Stimulated activated naive B cell treated with anti-CD40 and anti-IgM and Interleukin-4, amounts not matched to agents 10 μg/mL and 1 μg/mL and 100 μg/mL, for 72 hours (primary cell): ENCODE measurements around the gene HHAT.

ENCODE experiments used
- ATAC-seq, 2 donors: fragments of 150-1000 bp; cut with Tn5 transposase; replicated peaks; 2 replicates each; pipeline ENCODE4 v1.10.0; 2021; ENCODE audit warnings: moderate library complexity in 1 of 2
- DNase-seq: peaks from one replicate; pipeline ENCODE4 v3.0.0; 2021
- H3K27ac Mint-ChIP-seq: one replicate; pipeline ENCODE4 v1.8.0; 2022; ENCODE audit warnings: mild to moderate bottlenecking, mixed read lengths
- H3K27me3 Mint-ChIP-seq, 2 donors: one replicate each; pipeline ENCODE4 v1.8.0; 2022; ENCODE audit warnings: mixed read lengths in 2 of 2
- H3K36me3 Mint-ChIP-seq, 2 donors: one replicate each; pipeline ENCODE4 v1.8.0; 2022; ENCODE audit warnings: mixed read lengths in 2 of 2, mild to moderate bottlenecking in 1 of 2
- H3K4me1 Mint-ChIP-seq, 2 donors: one replicate each; pipeline ENCODE4 v1.8.0; 2022; ENCODE audit warnings: mixed read lengths in 2 of 2, mild to moderate bottlenecking in 1 of 2
- H3K4me3 Mint-ChIP-seq, 2 donors: one replicate each; pipeline ENCODE4 v1.8.0; 2022; ENCODE audit warnings: mild to moderate bottlenecking in 2 of 2, mixed read lengths in 2 of 2, moderate library complexity in 1 of 2
- H3K9me3 Mint-ChIP-seq, 2 donors: one replicate each; pipeline ENCODE4 v1.8.0; 2022; ENCODE audit warnings: mixed read lengths in 2 of 2, mild to moderate bottlenecking in 1 of 2

The HHAT gene

DNA sequence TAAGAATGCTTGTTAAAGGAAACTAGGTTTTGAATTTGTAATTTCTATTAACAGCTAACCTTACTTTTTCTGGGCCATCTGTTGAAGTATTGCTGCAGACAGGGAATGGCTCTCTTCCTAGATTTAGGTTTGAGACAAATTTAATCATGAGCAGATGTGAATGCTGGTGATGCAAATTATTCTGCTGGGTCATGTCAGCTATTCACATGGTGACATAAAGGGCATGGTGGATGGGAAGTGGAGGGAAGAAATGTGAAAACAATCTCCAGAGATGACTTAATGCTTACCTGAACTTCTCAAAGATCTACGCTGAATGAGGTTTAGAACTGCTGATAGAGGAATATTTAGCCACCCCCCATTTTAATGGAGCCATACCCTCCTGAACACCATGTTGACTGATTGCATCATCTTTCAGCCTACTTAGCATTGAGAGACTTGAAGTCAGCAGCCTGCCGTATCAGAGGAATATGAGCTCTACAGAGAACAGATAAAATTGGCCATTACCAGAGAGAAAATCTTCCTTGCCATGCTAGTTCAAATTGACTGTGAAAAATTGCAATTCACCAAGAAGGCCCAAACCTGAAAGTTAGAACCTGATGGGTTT lies 138.8 kb downstream of the HHAT start:
- no peaks in the 10 kb centered on the region for H3K9me3 Mint-ChIP-seq
- no peaks in the 10 kb centered on the region for H3K27me3 Mint-ChIP-seq
- ATAC-seq, result no peak
- no peak overlapping the region for H3K4me3 Mint-ChIP-seq
- H3K27ac Mint-ChIP-seq, result no peak overlapping the region
- H3K4me1 Mint-ChIP-seq, result no peaks in the 10 kb centered on the region
- H3K36me3 Mint-ChIP-seq, result no peaks in the 10 kb centered on the region
- DNase-seq, result no peak

DNA sequence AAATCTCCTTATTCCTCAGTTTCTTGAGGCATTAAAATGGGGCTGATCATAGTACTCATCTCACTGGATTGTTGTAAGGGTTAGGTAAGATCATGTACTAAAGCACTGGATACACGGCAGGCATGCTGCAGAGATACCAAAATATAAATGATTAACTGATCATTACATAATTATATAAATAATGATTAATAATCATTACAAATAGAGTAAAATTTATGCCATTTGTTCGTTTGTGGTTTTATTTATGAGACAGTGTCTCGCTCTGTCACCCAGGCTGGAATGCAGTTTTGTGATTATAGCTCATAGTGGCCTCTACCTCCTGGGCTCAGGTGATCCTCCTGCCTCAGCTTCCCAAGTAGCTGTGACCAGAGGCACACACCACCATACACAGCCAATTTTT lies 140.7 kb downstream of the HHAT start:
- ATAC-seq (no peak), DNase-seq (no peak)
- H3K27me3 Mint-ChIP-seq, result no peaks in the 10 kb centered on the region
- H3K9me3 Mint-ChIP-seq, result no peaks in the 10 kb centered on the region
- no peaks in the 10 kb centered on the region for H3K36me3 Mint-ChIP-seq
- H3K27ac Mint-ChIP-seq, result no peak overlapping the region
- peaks cover 0 to 2% of the 10 kb centered on the region in 2 donors for H3K4me1 Mint-ChIP-seq
- H3K4me3 Mint-ChIP-seq, result no peak overlapping the region

DNA sequence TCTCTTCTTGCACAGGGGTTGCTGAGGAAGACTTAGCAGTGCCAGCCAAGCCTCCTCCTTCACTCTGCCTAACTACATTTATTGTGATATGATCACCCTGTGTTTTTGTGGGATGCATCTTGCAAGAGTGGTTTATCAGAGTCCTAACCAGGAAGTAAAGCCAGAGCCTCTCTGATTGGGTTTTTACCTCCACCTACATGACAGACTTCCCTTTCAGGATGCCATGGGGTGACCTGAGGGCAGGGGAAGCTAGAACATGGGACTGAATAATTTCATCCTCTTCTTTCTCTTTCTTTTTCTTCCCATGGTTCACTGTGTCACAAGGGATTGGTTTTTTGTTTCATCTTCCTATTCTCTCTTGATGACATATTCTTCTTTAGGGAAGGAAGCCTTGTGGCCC lies 146.6 kb downstream of the HHAT start:
- ATAC-seq, result no peak
- no peaks in the 10 kb centered on the region for H3K27me3 Mint-ChIP-seq
- H3K4me3 Mint-ChIP-seq, result no peak overlapping the region
- H3K36me3 Mint-ChIP-seq, result no peaks in the 10 kb centered on the region
- H3K4me1 Mint-ChIP-seq, result peaks cover 0 to 2% of the 10 kb centered on the region in 2 donors
- H3K9me3 Mint-ChIP-seq, result no peaks in the 10 kb centered on the region
- H3K27ac Mint-ChIP-seq, result no peak overlapping the region
- no peak for DNase-seq

DNA sequence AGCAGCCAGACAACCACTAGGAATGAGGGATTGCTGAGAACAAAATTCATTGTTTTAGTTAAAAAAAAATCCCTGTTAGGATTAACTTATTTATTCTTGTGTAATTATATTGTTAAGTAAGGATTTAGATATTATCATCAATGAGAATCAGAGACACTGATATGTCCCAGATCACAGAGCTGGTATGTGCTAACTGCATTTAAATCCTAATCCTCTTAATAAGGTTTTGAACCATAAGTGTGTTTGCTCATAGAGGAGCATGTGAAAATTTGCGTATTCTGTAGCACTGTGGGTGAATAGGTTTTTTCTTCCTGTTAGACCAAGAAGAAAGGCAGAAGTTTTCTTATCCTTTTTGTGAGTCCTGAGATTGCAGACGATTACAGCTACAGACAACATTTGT lies 147.1 kb downstream of the HHAT start:
- no peak overlapping the region for H3K4me3 Mint-ChIP-seq
- no peak overlapping the region for H3K27ac Mint-ChIP-seq

DNA sequence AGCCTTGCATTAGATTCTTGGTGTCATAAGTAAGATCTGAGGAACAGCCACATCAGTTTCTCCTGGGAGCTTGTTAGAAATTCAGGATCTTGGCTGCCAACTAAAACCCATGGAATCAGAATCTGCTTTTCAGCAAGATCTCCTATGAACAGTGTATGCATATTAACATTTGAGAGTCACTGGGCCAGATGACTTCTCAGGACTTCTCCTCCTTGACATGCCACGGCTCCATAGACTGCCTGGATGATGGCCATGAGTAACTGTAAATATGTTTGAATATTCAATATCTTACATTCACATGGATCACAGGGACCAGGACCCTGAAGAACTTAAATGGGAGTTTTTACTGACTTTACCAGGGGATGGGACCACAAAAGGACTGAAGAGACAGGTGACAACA lies 148.0 kb downstream of the HHAT start:
- DNase-seq (no peak), ATAC-seq (no peak)
- H3K27ac Mint-ChIP-seq, result no peak overlapping the region
- no peak overlapping the region for H3K4me3 Mint-ChIP-seq
- H3K9me3 Mint-ChIP-seq, result no peaks in the 10 kb centered on the region
- no peaks in the 10 kb centered on the region for H3K36me3 Mint-ChIP-seq
- H3K4me1 Mint-ChIP-seq, result peaks cover 0 to 2% of the 10 kb centered on the region in 2 donors
- no peaks in the 10 kb centered on the region for H3K27me3 Mint-ChIP-seq

More for the DNA sequence above, 147.1 kb downstream of the HHAT start:
- no peaks in the 10 kb centered on the region for H3K27me3 Mint-ChIP-seq
- no peaks in the 10 kb centered on the region for H3K9me3 Mint-ChIP-seq
- DNase-seq (no peak), ATAC-seq (no peak)
- no peaks in the 10 kb centered on the region for H3K36me3 Mint-ChIP-seq
- peaks cover 0 to 2% of the 10 kb centered on the region in 2 donors for H3K4me1 Mint-ChIP-seq

DNA sequence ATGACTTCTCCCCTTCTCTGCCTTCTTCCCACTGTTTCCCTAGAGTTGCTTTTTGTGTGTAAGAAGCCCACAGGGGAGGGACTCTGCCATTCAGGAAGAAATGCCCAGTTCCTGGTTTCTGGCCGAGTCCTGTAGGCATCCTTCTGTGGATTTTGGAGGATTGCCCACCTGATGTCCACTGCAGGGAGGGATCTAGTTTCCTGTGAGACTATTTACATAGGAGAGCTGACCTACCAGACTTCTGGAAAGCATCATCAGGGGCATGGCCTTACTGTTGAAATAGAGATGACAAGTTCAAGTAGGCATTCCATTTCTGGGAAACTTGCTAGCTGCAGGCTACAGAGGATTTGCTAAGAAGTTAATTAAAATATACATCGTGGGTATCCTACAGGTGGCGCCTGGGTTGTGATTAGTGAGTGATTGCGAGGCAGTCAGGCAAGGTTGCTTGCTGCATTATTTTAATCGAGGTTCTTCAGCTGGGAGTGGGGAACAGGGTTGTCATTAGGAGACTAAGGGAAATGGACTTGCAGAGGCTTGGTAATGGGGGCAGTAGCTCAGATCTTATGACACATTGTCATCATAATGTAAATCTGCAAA lies 148.7 kb downstream of the HHAT start:
- Mint-ChIP-seq H3K27me3 (no peaks in the 10 kb centered on the region), H3K36me3 (no peaks in the 10 kb centered on the region), H3K9me3 (no peaks in the 10 kb centered on the region), H3K27ac (no peak overlapping the region), H3K4me3 (no peak overlapping the region), H3K4me1 (peaks cover 0 to 2% of the 10 kb centered on the region in 2 donors)
- DNase-seq, result no peak
- ATAC-seq, result no peak

DNA sequence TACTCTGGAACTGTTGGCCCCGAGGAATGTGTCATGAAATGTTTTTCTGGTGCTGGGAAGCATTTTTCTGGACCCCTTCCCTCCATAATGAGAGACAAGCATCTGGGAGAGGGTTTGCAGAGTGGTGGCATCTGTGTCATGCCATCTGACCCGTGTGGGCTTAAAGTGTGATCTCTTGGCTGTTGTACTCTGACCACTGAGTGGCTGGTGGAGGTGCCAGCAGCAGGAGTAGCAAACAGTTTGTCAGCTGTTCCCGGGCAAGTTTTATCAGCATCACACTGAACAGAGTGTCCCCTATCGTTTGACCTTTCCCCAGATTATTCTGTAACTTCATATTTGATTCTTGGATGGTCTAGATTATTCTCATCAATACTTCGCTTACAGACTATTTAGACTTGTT lies 150.1 kb downstream of the HHAT start:
- Mint-ChIP-seq H3K9me3 (no peaks in the 10 kb centered on the region), H3K36me3 (no peaks in the 10 kb centered on the region), H3K4me1 (no peaks in the 10 kb centered on the region), H3K4me3 (no peak overlapping the region), H3K27me3 (no peaks in the 10 kb centered on the region), H3K27ac (no peak overlapping the region)
- ATAC-seq (no peak), DNase-seq (no peak)

DNA sequence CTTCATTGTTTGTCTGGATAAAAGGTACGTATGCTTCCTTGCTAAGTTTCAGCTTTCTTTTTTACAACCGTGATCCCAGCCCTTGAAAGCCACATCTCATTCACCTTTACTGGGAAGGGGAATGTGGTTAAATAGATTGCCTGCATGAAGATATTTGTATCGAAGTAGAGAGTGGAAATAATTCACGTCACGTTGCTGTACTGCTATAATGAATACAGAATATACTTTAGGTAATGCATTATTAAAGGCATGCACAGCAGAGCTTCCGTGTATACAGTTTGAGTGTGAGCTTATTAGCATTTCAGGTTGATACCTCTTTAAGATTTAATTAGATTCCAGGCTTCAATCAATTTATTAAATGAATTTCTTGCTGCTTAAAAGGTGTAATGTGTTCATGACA lies 153.8 kb downstream of the HHAT start:
- Mint-ChIP-seq H3K36me3 (no peaks in the 10 kb centered on the region), H3K4me3 (no peak overlapping the region), H3K9me3 (no peaks in the 10 kb centered on the region), H3K27me3 (no peaks in the 10 kb centered on the region), H3K27ac (no peak overlapping the region), H3K4me1 (no peaks in the 10 kb centered on the region)
- no peak for DNase-seq
- ATAC-seq, result no peak

DNA sequence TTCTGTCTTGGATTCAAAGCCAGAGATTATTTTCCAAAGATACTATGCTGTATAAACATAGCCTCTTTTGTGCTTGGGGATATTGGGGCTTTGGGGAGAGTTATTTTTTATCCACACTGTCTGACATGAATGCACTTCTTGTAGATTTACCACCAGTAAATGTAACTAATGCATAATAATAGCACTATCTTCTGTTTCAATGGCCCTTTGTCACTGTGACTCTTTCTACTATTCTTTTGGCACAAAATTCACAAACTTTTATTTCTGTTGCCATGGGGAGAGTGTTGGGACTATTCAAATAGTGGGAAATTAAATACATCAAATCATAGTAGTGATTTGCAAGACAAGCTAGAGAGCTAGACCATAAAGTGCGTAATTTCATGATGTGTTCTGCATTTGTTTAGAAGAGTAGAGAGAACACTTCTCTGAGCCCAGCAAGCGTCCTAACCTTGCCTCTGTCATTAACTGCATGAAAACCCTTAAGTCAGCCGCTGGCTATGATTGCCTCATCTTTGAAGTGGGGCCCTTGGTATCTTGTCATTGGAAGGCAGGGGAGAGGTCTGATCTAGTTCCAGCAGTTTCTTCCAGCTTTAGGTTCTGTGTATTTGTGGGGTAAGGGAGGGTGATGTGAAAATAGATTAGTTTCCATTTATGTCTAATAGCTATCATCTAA lies 154.4 kb downstream of the HHAT start:
- Mint-ChIP-seq H3K36me3 (no peaks in the 10 kb centered on the region), H3K4me1 (no peaks in the 10 kb centered on the region), H3K9me3 (no peaks in the 10 kb centered on the region), H3K27me3 (no peaks in the 10 kb centered on the region), H3K4me3 (no peak overlapping the region), H3K27ac (no peak overlapping the region)
- ATAC-seq (no peak), DNase-seq (no peak)

DNA sequence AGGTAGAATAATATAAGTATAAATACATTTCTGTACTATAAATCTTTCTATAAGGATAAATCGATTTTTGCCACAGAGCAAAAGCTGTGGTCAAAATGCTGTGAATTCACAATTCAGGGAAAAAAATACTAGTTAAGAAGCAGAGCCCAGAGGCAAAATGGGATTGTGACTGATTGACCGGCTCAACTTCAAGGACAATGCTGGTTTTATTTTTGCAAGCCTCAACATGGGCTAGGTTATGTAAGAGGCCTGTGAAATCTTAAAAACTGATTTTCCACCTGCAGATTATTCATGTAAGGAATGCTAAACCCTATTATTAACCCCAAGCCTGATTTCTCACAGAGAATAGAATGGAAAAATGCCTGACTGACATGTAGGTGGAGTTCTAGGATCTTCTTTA lies 155.1 kb downstream of the HHAT start:
- H3K36me3 Mint-ChIP-seq, result no peaks in the 10 kb centered on the region
- H3K4me3 Mint-ChIP-seq, result no peak overlapping the region
- no peak for ATAC-seq
- no peaks in the 10 kb centered on the region for H3K9me3 Mint-ChIP-seq
- no peaks in the 10 kb centered on the region for H3K27me3 Mint-ChIP-seq
- DNase-seq, result no peak
- H3K4me1 Mint-ChIP-seq, result no peaks in the 10 kb centered on the region
- H3K27ac Mint-ChIP-seq, result no peak overlapping the region

DNA sequence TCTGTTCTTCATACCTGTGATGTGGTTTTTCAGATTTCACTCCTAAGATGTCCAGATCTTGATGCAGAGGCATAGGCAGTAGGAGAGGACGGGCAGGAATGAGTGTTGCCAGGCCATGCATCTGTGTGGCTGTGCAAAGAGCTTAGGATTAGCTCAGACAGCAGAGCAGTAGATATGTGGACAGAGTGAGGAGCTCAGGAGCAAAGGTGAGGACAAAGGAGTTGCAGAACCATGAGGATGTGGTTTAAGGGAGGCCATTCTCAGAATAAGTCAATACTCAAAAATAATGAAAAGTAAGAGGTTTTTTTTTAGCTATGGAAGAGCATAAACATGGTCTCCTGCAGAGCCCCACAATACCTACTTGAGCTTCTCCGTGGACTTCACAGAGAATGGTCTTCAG lies 158.3 kb downstream of the HHAT start:
- ATAC-seq, result no peak
- no peaks in the 10 kb centered on the region for H3K4me1 Mint-ChIP-seq

DNA sequence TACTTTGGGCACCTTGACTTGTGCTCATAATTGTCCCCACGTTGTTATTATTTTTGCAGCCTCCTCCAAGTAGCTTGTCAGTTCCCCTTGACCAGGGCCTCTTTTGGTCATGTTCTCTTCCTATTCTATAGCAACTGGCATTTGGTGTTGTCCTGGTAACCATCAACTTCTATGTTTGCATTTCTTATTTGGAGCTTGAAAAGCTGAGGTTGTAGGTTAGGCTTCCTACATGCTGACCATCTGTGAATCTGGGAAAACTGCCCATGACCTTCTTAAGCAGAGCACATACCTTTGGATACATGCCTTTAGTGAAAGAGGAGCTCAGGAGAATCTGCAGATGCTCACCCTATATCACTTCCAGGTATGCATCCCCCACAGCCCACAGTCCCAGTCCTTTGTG lies 160.8 kb downstream of the HHAT start:
- ATAC-seq, result no peak
- no peaks in the 10 kb centered on the region for H3K27me3 Mint-ChIP-seq
- no peaks in the 10 kb centered on the region for H3K36me3 Mint-ChIP-seq
- H3K4me3 Mint-ChIP-seq, result no peak overlapping the region
- H3K4me1 Mint-ChIP-seq, result no peaks in the 10 kb centered on the region
- H3K27ac Mint-ChIP-seq, result no peak overlapping the region
- H3K9me3 Mint-ChIP-seq, result no peaks in the 10 kb centered on the region
- DNase-seq, result no peak

More for the DNA sequence above, 158.3 kb downstream of the HHAT start:
- no peak overlapping the region for H3K4me3 Mint-ChIP-seq
- no peaks in the 10 kb centered on the region for H3K36me3 Mint-ChIP-seq
- DNase-seq, result no peak
- H3K27ac Mint-ChIP-seq, result no peak overlapping the region
- no peaks in the 10 kb centered on the region for H3K27me3 Mint-ChIP-seq
- H3K9me3 Mint-ChIP-seq, result no peaks in the 10 kb centered on the region

DNA sequence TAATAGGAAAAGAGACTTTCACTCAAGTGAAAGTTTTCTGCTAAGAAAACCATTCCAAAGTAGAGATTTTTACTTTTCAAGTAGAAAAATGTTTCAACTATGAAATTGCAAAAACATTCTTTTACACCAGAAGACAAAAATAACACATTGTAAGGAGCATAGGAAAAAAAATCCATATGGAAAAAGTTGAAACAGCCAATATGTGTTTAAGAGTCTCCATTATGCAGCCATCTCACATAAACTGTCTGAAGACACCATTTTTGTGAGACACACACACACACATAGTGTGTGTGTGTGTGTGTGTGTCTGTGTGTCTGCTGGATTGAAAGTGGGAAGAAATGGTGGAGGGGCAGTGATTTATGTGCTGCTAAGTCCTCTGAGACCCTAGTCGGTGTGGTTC lies 162.1 kb downstream of the HHAT start:
- Mint-ChIP-seq H3K27me3 (no peaks in the 10 kb centered on the region), H3K4me3 (no peak overlapping the region), H3K4me1 (no peaks in the 10 kb centered on the region), H3K9me3 (no peaks in the 10 kb centered on the region), H3K27ac (no peak overlapping the region), H3K36me3 (no peaks in the 10 kb centered on the region)
- no peak for DNase-seq
- ATAC-seq, result no peak

DNA sequence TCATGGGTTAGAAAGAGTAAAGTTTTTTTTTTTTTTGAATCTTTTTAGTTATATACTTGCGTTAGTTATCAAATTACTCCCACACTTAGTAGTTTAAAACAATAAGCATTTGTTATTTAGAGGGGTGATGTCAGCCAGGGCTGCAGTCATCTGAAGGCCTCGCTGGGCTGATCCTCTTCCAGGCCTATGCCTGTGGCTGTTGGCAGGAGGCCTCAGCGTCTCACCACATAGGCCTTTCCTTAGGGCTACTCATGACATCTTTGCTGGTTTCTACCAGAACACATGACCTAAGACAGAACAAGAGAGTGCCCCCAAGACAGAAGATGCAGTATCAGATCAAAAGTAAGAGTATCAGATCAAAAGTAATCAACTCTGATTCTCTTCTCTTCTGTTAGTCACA lies 167.4 kb downstream of the HHAT start:
- Mint-ChIP-seq H3K4me3 (no peak overlapping the region), H3K27ac (no peak overlapping the region), H3K9me3 (no peaks in the 10 kb centered on the region), H3K27me3 (no peaks in the 10 kb centered on the region), H3K4me1 (no peaks in the 10 kb centered on the region), H3K36me3 (no peaks in the 10 kb centered on the region)
- ATAC-seq (no peak), DNase-seq (no peak)

DNA sequence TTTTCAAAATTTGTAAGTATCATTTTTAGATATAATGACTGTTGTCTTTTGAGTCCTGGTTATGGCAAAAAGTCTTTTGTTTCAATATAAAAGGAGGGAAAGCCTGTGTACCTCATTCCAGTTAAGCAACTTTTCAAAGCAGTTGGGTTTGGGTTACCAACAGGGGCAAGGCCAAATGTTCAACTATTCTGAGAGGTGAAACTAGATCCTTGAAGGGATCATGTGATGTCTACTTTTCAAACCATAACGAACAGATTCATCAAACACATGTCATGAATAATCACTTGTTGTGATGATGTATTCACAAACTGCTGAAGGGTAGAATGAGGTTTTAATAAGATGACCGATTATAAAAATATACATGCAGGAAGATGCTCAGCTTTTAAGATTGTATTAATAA lies 171.3 kb downstream of the HHAT start:
- no peak overlapping the region for H3K27ac Mint-ChIP-seq
- no peaks in the 10 kb centered on the region for H3K36me3 Mint-ChIP-seq
- H3K4me3 Mint-ChIP-seq, result no peak overlapping the region
- DNase-seq (no peak), ATAC-seq (no peak)
- H3K27me3 Mint-ChIP-seq, result no peaks in the 10 kb centered on the region
- H3K9me3 Mint-ChIP-seq, result no peaks in the 10 kb centered on the region
- no peaks in the 10 kb centered on the region for H3K4me1 Mint-ChIP-seq
